Stomach (tissue), 9 donors: ENCODE data around the gene KRTAP13-4. TPM values are rescaled to one million over a fixed set of nuclear protein-coding genes. Genes with fewer than 3 reads are reported as not detected.

Source experiments
- DNase-seq, 2 donors: peaks; one replicate each; pipeline versions ENCODE4 v3.0.0 to v3.0.0-alpha.2; 2013 to 2019
- H3K27ac ChIP-seq, 5 donors: fragments of 200-600 bp in 4 of 5; sonication (generic) in 4 of 5; one replicate each; pipeline ENCODE4 v1.5.1; 2013 to 2019; ENCODE audit warnings: mild to moderate bottlenecking in 1 of 5, moderate library complexity in 1 of 5
- H3K27me3 ChIP-seq, 3 donors: fragments of 200-600 bp; sonication (generic); one replicate each; pipeline ENCODE4 v1.5.1; 2017 to 2019; ENCODE audit warnings: mixed run types in 1 of 3
- H3K36me3 ChIP-seq, 4 donors: fragments of 200-600 bp; sonication (generic); 1 replicate in 3 of 4; 2 replicates in 1 of 4; pipeline ENCODE4 v1.5.1; 2016 to 2019
- H3K4me1 ChIP-seq, 4 donors: fragments of 200-600 bp; sonication (generic); one replicate each; pipeline ENCODE4 v1.5.1; 2016 to 2019
- H3K4me3 ChIP-seq, 4 donors: fragments of 200-600 bp; sonication (generic) in 3 of 4; one replicate each; pipeline ENCODE4 v1.5.1; 2016 to 2019; ENCODE audit warnings: mild to moderate bottlenecking in 1 of 4
- H3K9me3 ChIP-seq, 4 donors: fragments of 200-600 bp; sonication (generic); one replicate each; pipeline ENCODE4 v1.5.1; 2016 to 2019
- EP300 ChIP-seq: sonication (generic); formaldehyde crosslinking; IDR thresholded peaks from one replicate; pipeline ENCODE4 v1.6.1; 2017; ENCODE audit warnings: antibody characterized with exemption
- POLR2A ChIP-seq, 4 donors: fragments of 450-650 bp; IDR thresholded peaks; one replicate each; pipeline ENCODE4 v1.6.1; 2016; ENCODE audit warnings: antibody characterized with exemption in 4 of 4, control low read depth in 2 of 4, mild to moderate bottlenecking in 1 of 4, moderate library complexity in 1 of 4
- POLR2AphosphoS5 ChIP-seq, 3 donors: sonication (generic); formaldehyde crosslinking; IDR thresholded peaks; one replicate each; pipeline ENCODE4 v1.6.1; 2016; ENCODE audit warnings: antibody characterized with exemption in 3 of 3
- WGBS, 5 donors: extraction: QIAGEN DNeasy Blood & Tissue Kit in 3 of 5; methylation state at CpG; one replicate each; pipeline versions ENCODE4 v1.1.5 to v1.1.7; 2013 to 2018; 5-methylcytosine and 5-hydroxymethylcytosine counted together
- intact Hi-C: fragments of 100-400 bp; cut with DNase I; formaldehyde crosslinking; loops from one replicate; pipeline ENCODE4 v1.15.1; 2023; ENCODE audit warnings: low total_unique reads
- polyA plus RNA-seq, 3 donors: library from polyadenylated mRNA; stranded (reverse); fragments of 200-250 nt; gene quantifications; one replicate each; pipeline ENCODE4 v1.2.3, GENCODE V29; 2013
- total RNA-seq, 5 donors: library from RNA; depleted of rRNA; stranded (reverse); fragments of >200 nt; gene quantifications; one replicate each; pipeline versions ENCODE4 v1.1.0 to v1.2.3, GENCODE V29; 2014 to 2016
- TF ChIP-seq, protein P1 (sequence below), 7 experiments: fragments of 450-650 bp in 4 of 7; fragments of 200-600 bp in 3 of 7; sonication (generic) in 3 of 7; IDR thresholded peaks; one replicate each; pipeline ENCODE4 v1.5.1; 2016 to 2019; ENCODE audit warnings: antibody characterized with exemption in 7 of 7, control low read depth in 2 of 7, mild to moderate bottlenecking in 1 of 7
- donor health status: healthy with polysubstance abuse.
- donor health status: Bipolar disorder and iron deficiency.
- donor health status: healthy.

KRTAP13-4 gene
- total and polyA plus RNA-seq, 8 donors: not detected

DNA sequence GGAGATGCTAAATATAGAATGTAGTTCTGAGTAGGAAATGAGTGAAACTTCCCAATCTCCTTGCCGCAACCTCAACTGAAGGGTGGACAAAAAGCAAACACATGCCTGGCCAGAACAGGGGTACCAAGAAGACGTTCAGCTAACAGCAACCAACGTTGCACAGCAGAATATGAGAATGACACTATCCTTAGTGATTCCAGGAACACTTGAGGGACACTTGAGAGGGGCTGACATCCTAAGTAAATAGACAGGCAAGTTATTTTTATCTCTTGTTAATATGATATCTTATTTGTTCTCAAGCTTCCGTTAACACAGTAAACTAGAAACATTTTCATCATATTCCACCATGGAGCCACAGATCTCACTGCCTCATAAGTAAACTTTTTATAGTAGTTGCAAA lies 49.2 kb downstream of the KRTAP13-4 start:
- DNase-seq: no peak
- TF ChIP-seq POLR2AphosphoS5 (IDR thresholded peaks at IDR 0.05) (no peak), EP300 (no peak), POLR2A (IDR thresholded peaks at IDR 0.05) (no peak)
- TF ChIP-seq, protein P1, sequence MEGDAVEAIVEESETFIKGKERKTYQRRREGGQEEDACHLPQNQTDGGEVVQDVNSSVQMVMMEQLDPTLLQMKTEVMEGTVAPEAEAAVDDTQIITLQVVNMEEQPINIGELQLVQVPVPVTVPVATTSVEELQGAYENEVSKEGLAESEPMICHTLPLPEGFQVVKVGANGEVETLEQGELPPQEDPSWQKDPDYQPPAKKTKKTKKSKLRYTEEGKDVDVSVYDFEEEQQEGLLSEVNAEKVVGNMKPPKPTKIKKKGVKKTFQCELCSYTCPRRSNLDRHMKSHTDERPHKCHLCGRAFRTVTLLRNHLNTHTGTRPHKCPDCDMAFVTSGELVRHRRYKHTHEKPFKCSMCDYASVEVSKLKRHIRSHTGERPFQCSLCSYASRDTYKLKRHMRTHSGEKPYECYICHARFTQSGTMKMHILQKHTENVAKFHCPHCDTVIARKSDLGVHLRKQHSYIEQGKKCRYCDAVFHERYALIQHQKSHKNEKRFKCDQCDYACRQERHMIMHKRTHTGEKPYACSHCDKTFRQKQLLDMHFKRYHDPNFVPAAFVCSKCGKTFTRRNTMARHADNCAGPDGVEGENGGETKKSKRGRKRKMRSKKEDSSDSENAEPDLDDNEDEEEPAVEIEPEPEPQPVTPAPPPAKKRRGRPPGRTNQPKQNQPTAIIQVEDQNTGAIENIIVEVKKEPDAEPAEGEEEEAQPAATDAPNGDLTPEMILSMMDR (IDR thresholded peaks at IDR 0.05): no peak
- Histone ChIP-seq H3K4me1 (no peaks in the 10 kb centered on the region), H3K9me3 (peaks cover 0 to 4% (median 0%) of the 10 kb centered on the region in 4 donors), H3K36me3 (no peaks in the 10 kb centered on the region), H3K27me3 (no peaks in the 10 kb centered on the region), H3K4me3 (no peak overlapping the region), H3K27ac (no peak overlapping the region)
- intact Hi-C loops: no loop called here
- WGBS, 5 donors: 63 to 72% (median 69%) methylated on average over 4 of the region's 4 CpGs

DNA sequence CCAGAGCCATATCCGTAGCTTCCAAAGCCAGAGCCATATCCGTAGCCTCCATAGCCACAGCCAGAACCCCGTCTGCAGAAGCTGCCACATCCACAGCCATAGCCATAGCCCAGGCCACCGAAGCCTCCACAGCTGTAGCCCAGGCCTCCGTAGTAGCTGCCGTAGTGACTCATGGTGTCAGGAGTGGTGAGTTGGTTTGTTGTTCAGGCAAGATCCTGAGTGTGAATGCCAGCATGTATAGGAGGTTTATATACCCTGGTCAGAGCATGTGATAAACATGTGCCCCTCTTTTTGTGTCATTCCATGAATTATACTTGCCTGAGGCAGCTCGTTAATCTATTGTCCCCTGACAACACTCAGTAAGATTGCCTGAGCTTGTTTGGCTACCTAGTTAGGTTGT lies 50.1 kb downstream of the KRTAP13-4 start, which contains the start of gene KRTAP19-1:
Gene KRTAP19-1 (minus strand): TSS at position 223 of the 400 bp plus-strand sequence. CDS start 50 bp downstream, at position 173.
- intact Hi-C loops: no loop called here
- 59 to 90% (median 85%) methylated on average over 1 to 7 of the region's 7 CpGs for WGBS, 5 donors
- no peak within 1 kb of the TSS for H3K27ac ChIP-seq
- no peaks in the 10 kb centered on the region for H3K4me1 ChIP-seq
- peaks cover 0 to under 1% (median 0%) of the 10 kb centered on the region in 4 donors for H3K9me3 ChIP-seq
- H3K36me3 ChIP-seq: no peaks in the 10 kb centered on the region
- no peak for DNase-seq
- TF ChIP-seq, protein P1 (IDR thresholded peaks at IDR 0.05): no peak
- TF ChIP-seq POLR2A (IDR thresholded peaks at IDR 0.05): no peak
- TF ChIP-seq EP300: no peak
- no peak for TF ChIP-seq POLR2AphosphoS5 (IDR thresholded peaks at IDR 0.05)
- no peak within 1 kb of the TSS for H3K4me3 ChIP-seq
- no peaks in the 10 kb centered on the region for H3K27me3 ChIP-seq

Other genes starting within 250 kb of the KRTAP13-4 start
- gene CLDN8, start 214.1 kb upstream of the KRTAP13-4 start, total RNA-seq: 1 to 10 TPM in 1 of 5 donors, under 1 TPM in 1, not detected in 3; 0.89 to 4.1 TPM
- 1 to 10 TPM in 1 of 3 donors, not detected in 2; 2.1 TPM for gene CLDN8, start 214.1 kb upstream of the KRTAP13-4 start, polyA plus RNA-seq
- not detected for gene KRTAP24-1, start 147.3 kb upstream of the KRTAP13-4 start, total RNA-seq
- gene KRTAP24-1, start 147.3 kb upstream of the KRTAP13-4 start, polyA plus RNA-seq: not detected
- not detected for gene KRTAP25-1, start 140.7 kb upstream of the KRTAP13-4 start, total RNA-seq
- not detected for gene KRTAP25-1, start 140.7 kb upstream of the KRTAP13-4 start, polyA plus RNA-seq
- not detected for gene KRTAP26-1, start 109.9 kb upstream of the KRTAP13-4 start, total RNA-seq
- not detected for gene KRTAP26-1, start 109.9 kb upstream of the KRTAP13-4 start, polyA plus RNA-seq
- gene KRTAP27-1, start 92.5 kb upstream of the KRTAP13-4 start, total RNA-seq: not detected
- gene KRTAP27-1, start 92.5 kb upstream of the KRTAP13-4 start, polyA plus RNA-seq: not detected
- gene KRTAP23-1, start 81.6 kb upstream of the KRTAP13-4 start, total RNA-seq: not detected
- not detected for gene KRTAP23-1, start 81.6 kb upstream of the KRTAP13-4 start, polyA plus RNA-seq
- not detected for gene KRTAP13-2, start 57.9 kb upstream of the KRTAP13-4 start, total RNA-seq
- not detected for gene KRTAP13-2, start 57.9 kb upstream of the KRTAP13-4 start, polyA plus RNA-seq
- not detected for gene KRTAP13-1, start 34.2 kb upstream of the KRTAP13-4 start, total RNA-seq
- gene KRTAP13-1, start 34.2 kb upstream of the KRTAP13-4 start, polyA plus RNA-seq: not detected
- gene KRTAP13-3, start 4.3 kb upstream of the KRTAP13-4 start, total RNA-seq: not detected
- not detected for gene KRTAP13-3, start 4.3 kb upstream of the KRTAP13-4 start, polyA plus RNA-seq
- not detected for gene KRTAP15-1, start 10.1 kb downstream of the KRTAP13-4 start, total RNA-seq
- not detected for gene KRTAP15-1, start 10.1 kb downstream of the KRTAP13-4 start, polyA plus RNA-seq
- not detected for gene KRTAP19-1, start 50.1 kb downstream of the KRTAP13-4 start, total RNA-seq
- not detected for gene KRTAP19-1, start 50.1 kb downstream of the KRTAP13-4 start, polyA plus RNA-seq
- gene KRTAP19-2, start 57.2 kb downstream of the KRTAP13-4 start, total RNA-seq: not detected
- not detected for gene KRTAP19-2, start 57.2 kb downstream of the KRTAP13-4 start, polyA plus RNA-seq
- gene KRTAP19-3, start 61.8 kb downstream of the KRTAP13-4 start, total RNA-seq: not detected
- not detected for gene KRTAP19-3, start 61.8 kb downstream of the KRTAP13-4 start, polyA plus RNA-seq
- gene KRTAP19-4, start 66.9 kb downstream of the KRTAP13-4 start, total RNA-seq: not detected
- gene KRTAP19-4, start 66.9 kb downstream of the KRTAP13-4 start, polyA plus RNA-seq: not detected
- gene KRTAP19-5, start 71.9 kb downstream of the KRTAP13-4 start, total RNA-seq: not detected
- not detected for gene KRTAP19-5, start 71.9 kb downstream of the KRTAP13-4 start, polyA plus RNA-seq
- not detected for gene KRTAP19-6, start 111.6 kb downstream of the KRTAP13-4 start, total RNA-seq
- gene KRTAP19-6, start 111.6 kb downstream of the KRTAP13-4 start, polyA plus RNA-seq: not detected
- gene KRTAP19-7, start 131.1 kb downstream of the KRTAP13-4 start, total RNA-seq: not detected
- gene KRTAP19-7, start 131.1 kb downstream of the KRTAP13-4 start, polyA plus RNA-seq: not detected
- gene KRTAP22-2, start 160.2 kb downstream of the KRTAP13-4 start, total RNA-seq: not detected
- gene KRTAP22-2, start 160.2 kb downstream of the KRTAP13-4 start, polyA plus RNA-seq: not detected
- gene KRTAP6-3, start 162.2 kb downstream of the KRTAP13-4 start, total RNA-seq: not detected
- gene KRTAP6-3, start 162.2 kb downstream of the KRTAP13-4 start, polyA plus RNA-seq: not detected
- not detected for gene KRTAP6-2, start 168.7 kb downstream of the KRTAP13-4 start, total RNA-seq
- gene KRTAP6-2, start 168.7 kb downstream of the KRTAP13-4 start, polyA plus RNA-seq: not detected
- not detected for gene KRTAP22-1, start 170.9 kb downstream of the KRTAP13-4 start, total RNA-seq
- not detected for gene KRTAP22-1, start 170.9 kb downstream of the KRTAP13-4 start, polyA plus RNA-seq
- not detected for gene KRTAP6-1, start 183.7 kb downstream of the KRTAP13-4 start, total RNA-seq
- not detected for gene KRTAP6-1, start 183.7 kb downstream of the KRTAP13-4 start, polyA plus RNA-seq
- gene KRTAP20-1, start 186.2 kb downstream of the KRTAP13-4 start, total RNA-seq: not detected
- not detected for gene KRTAP20-1, start 186.2 kb downstream of the KRTAP13-4 start, polyA plus RNA-seq
- gene KRTAP20-4, start 190.4 kb downstream of the KRTAP13-4 start, total RNA-seq: not detected
- gene KRTAP20-4, start 190.4 kb downstream of the KRTAP13-4 start, polyA plus RNA-seq: not detected
- gene KRTAP20-2, start 205.0 kb downstream of the KRTAP13-4 start, total RNA-seq: not detected
- gene KRTAP20-2, start 205.0 kb downstream of the KRTAP13-4 start, polyA plus RNA-seq: not detected
- not detected for gene KRTAP20-3, start 212.6 kb downstream of the KRTAP13-4 start, total RNA-seq
- gene KRTAP20-3, start 212.6 kb downstream of the KRTAP13-4 start, polyA plus RNA-seq: not detected